Measurements from ENCODE around the gene LTO1.

DNA sequence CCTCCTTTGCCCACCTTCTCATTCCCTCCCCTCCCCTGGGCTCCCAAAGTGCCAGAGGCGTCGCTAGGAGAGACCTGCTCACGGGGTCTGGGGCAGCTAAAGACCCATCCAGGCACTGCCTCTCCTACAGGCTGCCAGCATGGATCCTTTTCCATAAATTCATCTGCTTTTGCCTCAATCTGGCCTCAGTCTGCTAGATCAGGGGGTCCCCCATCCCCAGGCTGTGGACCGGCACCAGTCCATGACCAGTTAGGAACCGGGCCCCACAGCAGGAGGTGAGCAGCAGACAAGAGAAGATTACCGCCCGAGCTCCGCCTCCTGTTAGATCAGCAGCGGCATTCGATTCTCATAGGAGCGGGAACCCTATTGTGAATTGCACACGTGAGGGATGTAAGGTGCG is 12.3 kb downstream of the LTO1 start:
- TF ChIP-seq CTCF (conservative IDR thresholded peaks at IDR 0.05 in 1 of 2, IDR thresholded peaks at IDR 0.05 in 1 of 2; ENCODE audit: extremely low read depth in 1 of 2, insufficient read depth in 1 of 2, low read depth in 1 of 2, low read length in 2 of 2) (no peak), EZH2 (IDR thresholded peaks at IDR 0.05; ENCODE audit: borderline replicate concordance, low read length) (no peak)

All from mammary epithelial cell (primary cell).